AML-193 (cell line): Measurements from ENCODE around the gene CHMP6.
A peak's percentile ranks its signal among the peaks of the same experiment; 100 is the strongest.

Experiments
- DNase-seq, 2 experiments: peaks; one replicate each; lab custom pipeline; 2025; lab: John Stamatoyannopoulos, UW

CHMP6 gene

DNA sequence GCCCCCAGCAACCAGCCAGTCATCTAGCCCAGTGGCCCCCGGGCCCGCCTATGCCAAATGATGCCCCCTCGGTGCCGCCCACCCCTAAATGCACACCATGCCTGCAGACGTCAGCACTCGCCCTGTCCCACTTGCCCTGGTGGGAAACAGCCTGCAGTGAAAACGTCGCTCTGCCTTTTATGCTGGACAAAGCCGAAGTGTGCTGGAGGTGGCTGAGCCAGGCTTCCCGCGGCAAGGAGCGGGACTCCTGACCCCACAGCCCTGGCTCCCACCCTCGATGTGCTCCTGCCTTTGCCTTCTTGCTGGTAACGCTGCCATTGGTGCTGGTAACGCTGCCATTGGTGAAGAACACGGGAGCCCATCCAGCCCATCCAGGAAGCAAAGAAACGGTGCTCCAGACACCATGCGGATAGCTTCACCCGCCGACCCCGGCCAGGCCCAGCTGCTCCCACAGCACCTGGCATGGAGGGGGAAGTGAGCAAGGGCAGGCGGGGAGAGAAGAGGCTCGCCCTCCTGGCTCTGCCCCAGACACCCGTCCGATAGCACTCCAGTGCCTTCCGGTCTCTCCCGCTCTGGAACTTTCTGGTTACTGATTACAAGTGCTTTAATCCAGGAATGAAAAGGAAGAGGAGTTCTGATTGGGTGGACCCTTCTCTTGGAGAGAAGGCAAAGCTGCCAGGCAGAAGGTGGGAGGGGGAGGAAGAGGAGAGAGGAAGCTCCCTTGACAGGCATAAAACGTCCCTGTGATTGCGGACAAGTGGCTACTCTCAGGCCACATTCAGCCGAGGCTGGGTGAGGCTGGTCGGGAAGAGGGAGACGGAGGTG lies 39.3 kb downstream of the CHMP6 start:
- DNase-seq, result no peak

DNA sequence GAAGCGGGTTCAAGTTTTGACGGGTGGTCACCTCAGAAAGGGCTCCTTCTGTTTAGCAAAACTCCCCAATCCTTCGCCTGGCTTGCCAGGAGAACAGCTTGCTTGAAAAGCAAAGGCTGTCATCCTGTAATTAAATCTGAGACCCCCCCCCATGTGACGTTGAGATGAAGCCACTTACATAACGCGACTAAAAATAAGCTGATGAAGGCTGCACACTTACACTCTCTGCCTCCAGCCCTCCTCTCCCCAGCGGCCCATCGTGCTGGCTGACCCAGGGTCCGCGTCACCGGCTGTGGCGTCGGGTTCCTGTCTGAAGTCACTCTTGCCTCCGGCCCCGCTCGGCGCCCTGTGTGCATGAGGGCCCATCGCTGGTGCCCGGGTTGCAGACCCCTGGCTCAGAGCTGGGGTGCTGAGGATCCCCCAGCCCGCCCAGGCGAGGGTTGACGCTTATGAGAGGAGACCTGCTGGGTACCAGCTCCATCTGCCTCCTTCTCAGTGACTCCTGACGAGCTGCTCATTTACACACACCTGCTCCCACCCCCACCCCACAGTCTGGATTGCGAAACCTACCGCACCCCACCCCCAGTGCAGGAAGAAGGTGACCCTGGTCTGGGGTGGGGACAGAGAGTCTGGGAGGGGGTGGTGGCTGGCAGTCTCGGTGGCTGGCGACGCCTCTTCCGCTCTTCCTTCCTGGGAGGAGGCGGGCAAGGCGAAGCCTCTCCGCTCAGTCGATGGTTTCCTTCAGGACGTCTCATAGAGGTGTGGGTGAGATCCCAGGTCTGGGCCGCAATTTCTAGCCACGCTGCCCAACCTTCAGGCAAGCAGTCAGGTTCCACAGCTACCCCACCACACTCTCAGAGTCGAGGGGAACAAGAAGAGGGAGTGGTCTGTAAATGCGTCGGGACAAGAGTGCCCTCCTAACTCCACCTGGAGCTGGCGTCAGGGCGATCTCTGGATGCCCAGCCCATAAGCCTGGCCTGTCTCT lies 40.2 kb downstream of the CHMP6 start:
- DNase-seq, result no peak

- no peak for DNase-seq
Measured at GRCh38 chr17:81032641-81033480, 41.2 kb downstream of the CHMP6 start.

GRCh38 chr17:81033535-81034167 lies 42.0 kb downstream of the CHMP6 start:
- DNase-seq, result peak; percentile 29 to 47

GRCh38 chr17:81034168-81034777 lies 42.6 kb downstream of the CHMP6 start:
- no peak for DNase-seq

DNA sequence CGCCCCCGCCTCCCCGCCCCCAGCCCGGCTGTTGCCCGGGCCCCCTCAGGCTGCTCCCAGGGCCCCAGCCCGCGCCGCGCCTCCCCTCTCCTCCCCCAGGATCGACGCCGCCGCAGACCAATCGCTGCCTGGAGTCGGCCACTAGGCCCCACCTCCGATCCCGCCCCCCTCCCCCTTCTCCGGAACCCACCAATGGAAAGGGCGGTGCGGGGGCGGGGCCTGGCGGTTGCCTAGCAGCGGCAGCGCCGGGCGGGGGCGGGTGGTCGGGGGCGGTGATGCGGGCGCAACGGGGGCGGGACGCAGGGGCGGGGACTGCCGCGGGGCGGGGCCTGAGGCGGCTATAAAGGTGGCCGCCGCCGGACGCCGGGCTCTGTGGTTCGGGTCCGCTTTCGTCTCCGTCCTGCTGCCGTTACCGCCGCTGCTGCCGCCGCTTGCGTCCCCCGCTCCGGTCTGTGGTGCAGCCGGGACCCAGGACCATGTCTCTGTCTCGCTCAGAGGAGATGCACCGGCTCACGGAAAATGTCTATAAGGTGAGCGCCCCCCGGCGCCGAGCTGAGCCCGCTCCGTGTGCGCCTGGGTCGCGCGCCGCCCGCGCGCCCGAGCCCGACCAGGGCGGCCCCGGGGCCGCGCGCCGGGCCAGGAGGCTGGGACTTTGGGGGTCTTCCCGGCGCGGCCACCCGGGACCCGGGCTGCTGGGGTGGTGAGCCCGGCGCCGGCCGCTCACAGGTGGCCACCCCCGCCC lies 43.3 kb downstream of the CHMP6 start, which contains the start of gene BAIAP2:
BAIAP2 (plus strand) TSS at position 373 of the 742 bp plus-strand sequence; CDS start at position 477, 104 bp downstream.
- DNase-seq, result peak; percentile 90 to 91

- peak; percentile 15 to 28 for DNase-seq
Measured at GRCh38 chr17:81035521-81036196, 44.0 kb downstream of the CHMP6 start.

- no peak for DNase-seq
Measured at GRCh38 chr17:81036197-81036941, 44.7 kb downstream of the CHMP6 start.

DNA sequence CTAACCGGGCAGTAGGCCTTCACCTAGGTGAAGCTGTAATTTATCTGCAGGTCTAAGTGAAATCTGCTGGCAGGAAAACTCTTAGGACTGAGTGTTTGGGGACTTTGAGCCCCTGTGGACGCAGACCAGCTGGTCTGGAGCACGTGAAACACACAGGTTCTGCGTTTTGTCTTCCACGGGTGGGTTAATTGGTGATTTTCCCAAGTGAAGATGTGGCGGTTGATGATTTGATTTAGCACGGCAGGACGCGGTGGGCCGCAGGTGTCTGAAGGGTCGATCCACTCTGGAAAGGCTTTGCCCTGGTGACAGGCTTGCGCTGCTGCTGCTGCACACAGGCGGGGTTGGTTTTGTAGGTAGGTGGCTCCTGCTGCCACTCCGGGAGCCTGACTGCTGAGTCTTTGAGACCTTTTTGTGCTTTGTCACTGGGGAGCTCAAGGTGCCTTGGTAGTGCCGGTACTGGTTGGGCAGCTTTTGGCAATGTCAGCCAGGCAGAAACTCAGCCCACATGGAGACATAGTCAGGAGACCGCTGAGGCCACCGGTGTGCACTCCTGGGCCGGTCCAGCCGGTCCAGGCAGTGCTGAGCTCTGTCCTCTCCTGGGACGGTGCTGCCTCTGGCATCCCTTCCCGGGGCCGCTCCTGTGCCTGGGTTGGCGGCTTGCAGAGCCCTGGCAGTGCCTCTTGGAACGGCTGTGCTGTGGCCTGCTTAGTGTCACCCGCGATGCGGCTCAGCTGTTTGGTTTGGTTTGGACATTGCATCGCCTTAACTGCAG lies 45.6 kb downstream of the CHMP6 start:
- no peak for DNase-seq

DNA sequence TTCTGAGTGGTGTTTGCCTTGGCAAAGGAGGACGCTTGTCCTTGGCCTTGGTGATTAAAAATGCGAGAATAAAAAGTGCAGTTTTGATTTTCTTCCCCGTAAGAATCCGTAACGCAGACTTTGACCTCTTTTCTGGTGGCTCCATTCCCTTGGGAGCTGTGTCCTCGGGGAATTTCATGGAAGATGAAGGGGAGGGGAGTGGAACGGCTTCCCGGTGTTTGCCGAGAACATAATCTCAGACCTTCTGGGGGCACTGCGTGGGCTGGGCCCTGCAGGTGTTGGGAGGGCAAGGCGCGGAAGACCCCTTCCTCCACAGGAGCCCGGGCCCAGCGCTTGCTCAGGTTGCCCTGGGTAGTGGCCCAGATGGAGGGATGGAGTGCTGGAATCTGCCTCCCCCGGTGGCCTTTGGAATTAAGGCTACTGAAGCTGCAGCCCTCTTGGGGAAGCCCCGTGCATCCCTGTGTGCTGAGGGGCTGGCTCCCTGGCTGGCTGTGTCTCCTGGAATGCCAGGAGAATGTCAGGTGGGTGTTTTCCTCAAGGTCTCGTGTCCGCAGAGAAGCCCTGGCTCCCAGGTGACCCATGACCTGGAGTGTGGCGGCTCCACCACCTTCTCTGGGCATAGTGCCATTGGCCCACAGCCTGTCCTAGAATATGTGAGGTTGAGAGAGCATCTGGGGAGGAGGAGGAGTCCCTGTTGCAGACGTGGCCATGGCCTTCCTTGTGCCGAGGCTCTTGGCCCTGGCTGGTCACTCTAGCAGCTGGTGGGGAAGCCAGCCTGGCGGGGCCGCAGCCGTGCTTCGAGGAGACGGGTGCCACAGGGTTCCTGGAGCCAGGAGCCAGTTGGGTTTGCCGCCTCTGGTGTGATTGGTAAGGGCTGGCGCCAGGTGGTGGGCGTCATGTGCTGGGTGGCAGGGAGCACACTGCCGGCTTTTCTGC lies 46.4 kb downstream of the CHMP6 start:
- no peak for DNase-seq

DNA sequence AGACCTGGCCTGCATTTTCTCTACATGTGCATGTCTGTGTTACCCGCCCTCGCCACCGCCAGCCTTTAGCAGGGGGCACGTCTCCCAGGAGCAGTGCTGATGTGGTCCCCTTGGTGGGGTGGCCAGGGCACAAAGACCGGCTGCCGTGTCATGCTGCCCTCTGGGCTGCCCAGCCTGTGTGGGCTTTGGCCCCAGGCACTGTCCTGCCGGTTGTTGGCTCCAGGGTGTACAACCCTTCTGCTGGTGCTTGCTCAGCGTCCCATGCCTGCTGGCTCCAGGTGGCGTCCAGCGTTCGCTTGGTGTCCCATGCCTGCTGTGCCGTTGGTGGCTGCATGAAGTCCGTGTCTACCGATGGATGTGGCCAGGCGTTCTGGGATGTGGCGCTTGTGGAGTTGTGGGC lies 47.5 kb downstream of the CHMP6 start:
- DNase-seq, result no peak

GRCh38 chr17:81039854-81040758 lies 48.5 kb downstream of the CHMP6 start:
- no peak for DNase-seq

- no peak for DNase-seq
Measured at GRCh38 chr17:81040791-81041337, 49.2 kb downstream of the CHMP6 start.

DNA sequence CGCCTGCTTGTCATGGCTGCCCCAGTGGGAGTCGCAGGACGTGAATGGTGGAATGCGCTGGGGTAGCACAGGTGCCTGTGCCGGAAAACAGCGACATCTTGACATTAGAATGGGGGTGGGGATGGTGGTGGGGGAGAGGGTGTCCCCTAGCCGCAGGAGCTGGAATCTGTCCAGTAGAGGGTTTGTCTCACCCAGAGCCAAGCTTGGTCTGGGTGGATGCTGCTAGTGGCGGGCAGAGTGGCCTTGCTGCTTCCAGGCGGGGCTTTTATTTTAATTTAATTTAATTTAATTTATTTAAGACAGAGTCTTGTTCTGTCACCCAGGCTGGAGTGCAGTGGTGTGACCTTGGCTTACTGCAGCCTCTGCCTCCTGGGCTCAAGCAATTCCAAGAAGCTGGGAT lies 51.0 kb downstream of the CHMP6 start:
- DNase-seq, result no peak

DNA sequence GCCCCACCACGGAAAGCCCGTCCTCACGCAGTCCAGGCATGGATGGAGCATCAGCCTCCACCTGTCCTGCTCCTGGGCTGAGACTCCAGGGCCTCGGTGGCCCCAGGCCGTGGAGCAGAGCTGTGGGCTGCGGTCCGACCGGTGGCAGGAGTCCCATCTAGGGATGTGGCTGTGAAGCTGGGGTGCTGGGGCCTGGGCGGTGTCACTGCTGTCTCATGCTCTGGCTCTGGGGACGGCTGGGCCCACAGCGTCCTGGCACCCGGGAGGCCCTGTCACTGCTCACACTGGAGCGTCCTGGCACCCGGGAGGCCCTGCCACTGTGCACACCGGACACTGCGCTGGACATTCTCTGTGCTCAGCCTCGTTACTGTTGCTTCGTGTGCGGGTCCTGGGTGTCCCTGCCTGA lies 51.7 kb downstream of the CHMP6 start:
- no peak for DNase-seq
